CD4-positive, alpha-beta T cell treated with Interleukin-10 for 1 hour (primary cell): Measurements from ENCODE around the gene ARFIP2.

Source experiments
- DNase-seq: peaks from one replicate; pipeline ENCODE4 v3.0.0-alpha.2; 2020

The ARFIP2 gene

DNA sequence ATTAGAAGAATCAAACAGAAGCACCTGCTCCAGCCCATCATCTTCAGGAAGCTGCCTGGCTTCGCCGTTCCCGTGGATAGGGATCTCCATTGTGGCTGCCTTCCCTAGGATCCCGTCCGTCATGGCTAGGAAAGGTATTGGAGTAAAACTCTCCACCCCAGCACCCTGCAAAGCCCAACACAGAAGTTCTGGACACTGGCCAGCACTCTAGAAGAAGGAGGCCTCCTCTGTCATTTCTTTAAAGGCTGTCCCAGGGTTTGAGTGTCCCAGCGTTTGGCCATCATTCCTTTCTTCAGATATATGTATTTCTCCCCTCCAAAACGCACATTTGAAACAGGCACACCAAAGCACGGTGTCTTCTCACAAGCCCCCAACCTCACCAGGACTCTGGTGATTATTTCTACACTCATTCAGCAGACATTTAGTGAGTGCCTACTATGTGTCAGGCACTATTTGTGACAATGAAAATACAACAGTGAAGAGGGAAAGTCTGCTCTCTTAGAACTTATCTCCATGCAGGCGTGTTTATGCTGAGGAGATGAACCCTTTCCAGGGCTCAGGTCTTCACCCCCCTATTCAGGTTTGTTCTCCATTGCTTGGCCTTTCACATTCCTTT, 724 bp downstream of the ARFIP2 start:
- DNase-seq: no peak

DNA sequence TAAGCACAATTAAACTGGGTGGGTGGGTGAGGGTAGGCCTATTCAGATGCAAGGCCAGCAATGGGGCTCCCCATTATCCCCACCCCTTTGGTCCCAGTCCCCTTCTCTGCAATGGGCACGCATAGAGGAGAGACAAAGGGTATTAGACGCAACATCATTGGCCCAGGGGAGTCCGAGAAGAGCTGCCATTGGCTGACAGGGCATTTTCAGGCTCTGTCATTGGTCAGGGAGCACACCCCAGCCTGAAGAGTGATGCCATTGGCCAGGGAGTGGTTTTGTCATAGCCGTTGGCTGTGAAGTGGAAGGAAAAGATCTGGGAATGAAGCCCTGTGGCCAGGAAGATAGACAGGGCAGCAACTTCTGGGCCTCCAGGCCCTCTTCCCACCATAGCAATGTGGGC, 4.6 kb downstream of the ARFIP2 start:
- no peak for DNase-seq

DNA sequence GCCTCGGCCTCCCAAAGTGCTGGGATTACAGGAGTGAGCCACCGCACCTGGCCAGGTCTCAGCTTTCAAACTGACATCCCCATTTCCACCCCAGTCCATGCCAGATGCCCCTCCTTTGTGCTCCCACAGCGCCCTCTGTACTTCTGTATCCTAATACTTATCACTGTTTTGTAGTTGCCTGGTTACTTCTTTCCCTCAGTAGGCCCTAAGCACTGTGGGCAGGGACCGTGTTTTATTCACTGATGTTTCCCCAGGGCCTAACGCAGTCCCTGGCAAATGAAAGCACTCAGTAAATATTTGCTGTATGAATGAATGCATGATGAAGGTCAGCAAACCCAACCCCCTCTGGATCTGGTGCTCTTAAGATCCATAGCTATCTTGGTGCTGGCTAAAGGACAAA, 5.2 kb downstream of the ARFIP2 start:
- DNase-seq: no peak

DNA sequence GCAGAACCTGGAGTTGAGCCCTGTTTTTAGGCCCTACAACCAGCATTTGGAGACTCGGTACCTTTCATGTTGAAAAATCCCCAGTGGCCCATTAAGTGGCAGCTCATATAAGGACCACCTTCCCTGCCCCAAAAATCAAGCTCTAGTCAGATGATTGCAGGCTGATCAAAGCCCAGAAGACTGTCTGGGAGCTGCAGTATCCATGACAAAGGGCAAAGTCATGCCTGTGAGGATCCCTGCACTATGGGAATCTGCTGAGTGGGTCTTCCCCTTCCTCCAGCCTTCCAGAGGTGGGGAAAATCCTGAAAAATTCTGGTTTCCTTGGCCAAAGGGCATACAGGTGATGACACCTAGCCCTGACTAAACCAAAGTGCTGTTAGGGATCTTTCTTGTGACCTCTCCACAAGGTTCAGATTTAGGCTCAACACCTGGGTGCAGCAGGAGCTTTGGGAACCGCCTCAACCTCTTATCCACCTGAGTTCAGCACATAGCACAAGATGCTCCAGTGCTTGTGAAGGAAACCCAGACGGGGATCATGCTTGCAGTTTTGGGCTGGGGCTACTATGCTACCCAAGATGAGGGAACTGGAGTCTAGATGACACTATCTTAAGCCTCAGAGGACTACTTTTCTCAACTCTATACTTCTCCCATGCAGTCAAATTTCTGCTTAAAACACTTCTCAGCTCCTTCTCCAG, 6.2 kb downstream of the ARFIP2 start:
- no peak for DNase-seq

DNA sequence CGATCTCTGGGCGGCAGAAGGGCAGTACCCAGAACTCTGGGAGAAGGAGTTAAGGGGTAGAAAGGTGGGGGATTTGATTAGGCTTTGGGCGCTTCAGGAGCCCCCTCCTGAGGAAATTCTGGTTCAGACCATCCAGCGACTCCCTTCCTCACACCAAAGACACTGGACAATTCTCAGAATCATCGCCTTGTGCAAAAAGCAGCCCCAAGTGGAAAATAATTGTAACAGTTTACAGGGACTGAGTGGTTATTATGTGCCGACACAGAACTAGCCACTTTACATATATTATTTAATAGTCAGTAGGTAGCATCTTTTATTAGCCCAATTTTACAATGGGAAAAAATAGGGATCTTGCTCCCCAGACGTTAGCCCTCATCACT, 6.7 kb downstream of the ARFIP2 start:
- DNase-seq: no peak

DNA sequence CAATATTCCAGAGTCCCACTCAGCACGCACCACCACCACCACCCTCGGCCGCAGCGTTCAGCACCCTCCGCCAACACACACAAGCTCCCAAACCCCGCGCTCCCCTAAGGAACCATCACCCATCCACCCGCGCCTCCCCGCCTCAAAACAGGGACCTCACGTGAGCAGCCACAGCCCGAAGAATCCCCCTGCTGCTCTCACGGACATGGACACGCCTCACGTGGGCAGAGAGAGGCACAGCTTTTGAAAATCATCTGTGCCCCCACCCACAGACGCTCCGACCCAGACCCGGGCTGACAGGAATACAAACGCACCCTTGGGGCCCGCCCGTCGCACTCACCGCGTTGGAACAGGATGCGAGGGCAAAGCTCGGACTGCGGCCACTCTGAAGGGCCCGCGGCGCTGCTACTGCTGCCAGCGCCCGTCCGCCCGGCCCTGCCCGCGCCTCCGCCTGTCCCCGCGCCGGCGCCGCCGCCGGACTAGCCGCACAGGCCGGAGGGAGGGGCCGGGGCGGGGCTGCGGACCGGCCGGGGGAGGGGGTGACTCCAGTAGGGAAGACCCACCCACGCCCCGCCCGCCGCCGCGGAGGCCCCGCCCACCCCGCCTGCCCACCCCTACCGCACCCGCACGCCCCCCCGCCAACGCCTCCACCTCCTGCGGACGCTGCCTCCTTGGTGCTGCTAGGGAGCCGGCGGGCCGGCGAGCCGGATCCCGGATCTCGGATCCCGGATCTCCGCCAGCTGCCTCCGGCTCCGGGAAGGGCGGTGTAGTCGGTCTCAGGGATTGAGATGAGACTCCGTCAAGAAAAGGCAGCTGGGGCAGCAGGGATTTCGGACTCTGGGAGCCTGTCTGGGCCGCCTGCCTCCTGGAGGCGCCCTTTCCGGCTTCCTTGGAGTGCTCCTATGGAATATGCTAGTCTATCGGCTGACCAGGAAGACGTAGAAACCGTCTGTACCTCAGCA, 7.4 kb downstream of the ARFIP2 start, which contains the start of gene TRIM3:
Gene TRIM3, minus strand, starts transcription at position 491 of the 962 bp plus-strand sequence. CDS start 8,246 bp downstream, outside the sequence.
- DNase-seq: peak; percentile 81

DNA sequence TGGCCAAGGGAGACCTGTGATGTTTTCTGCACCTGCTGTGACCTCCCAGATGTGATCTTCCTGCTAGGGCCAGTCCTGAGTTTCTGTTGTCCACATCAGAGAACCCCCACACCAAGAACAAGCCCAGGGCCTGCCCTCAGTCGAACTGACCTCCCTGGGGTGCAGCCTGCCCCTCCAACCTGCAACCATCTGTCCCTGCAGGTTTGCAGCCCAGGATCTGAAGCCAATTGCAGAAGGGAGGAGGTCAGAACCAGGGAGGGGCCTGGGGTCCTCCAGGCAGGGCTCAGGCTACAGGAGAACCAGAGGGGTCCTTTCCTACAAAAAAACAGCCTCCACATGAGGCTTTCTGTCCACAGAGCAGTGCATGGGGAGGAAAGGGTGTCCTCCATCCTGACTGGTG, 8.2 kb downstream of the ARFIP2 start:
- no peak for DNase-seq

DNA sequence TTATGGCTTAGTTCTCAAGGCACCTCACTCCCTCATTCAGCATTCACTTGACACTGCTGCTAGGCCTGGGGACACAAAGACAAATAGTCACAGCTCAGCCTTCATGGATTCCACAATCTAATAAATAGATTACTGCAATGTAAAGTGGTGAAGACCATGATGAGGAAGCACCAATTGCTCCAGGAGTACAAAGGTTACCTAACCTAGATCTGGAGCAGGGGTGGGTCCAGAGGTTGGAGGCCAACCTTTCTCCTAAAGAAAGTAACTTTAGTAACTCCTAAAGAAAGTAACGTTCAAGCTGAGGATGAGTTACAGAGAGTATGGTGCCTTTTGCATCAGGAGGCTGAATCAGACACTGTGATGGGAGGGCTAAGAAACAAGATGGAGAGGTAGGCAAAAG, 11.5 kb downstream of the ARFIP2 start:
- DNase-seq: no peak

DNA sequence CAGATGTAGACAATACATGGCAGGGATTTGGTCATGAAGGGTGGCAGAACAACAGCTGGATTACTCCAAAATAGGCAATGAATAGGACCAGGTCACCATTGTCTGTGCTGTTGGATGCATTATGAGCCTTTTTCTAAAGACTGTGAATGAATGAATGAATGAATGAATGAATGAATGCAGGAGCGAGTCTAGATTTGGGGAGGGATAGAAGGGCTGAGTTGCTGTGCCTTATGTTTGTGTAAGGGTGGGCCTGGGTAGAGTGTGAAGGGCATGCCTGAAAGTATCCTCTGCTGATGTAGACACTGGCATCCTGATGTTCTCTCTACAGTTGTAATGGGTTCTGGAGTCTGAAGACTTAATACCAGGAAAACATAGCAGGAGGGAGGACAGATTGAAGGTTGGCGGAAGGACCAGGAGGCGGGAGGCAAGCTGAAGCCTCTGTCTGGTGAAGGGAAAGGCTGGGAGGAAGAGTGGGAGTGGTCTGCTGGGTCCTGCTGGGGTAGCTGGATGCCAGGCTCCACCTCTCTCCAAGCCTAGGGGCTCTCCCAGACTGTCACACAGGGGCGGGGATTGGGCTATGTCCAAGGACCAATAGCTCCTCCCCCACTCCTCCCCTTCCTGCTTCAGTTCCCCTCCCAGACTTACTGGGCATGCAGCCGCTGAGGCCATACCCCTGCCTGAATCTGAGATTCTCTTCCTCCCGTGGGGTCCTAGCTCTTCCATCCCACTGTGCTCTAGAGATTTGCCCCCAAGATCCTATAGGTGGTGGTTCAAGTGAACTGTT, 12.2 kb downstream of the ARFIP2 start:
- no peak for DNase-seq

DNA sequence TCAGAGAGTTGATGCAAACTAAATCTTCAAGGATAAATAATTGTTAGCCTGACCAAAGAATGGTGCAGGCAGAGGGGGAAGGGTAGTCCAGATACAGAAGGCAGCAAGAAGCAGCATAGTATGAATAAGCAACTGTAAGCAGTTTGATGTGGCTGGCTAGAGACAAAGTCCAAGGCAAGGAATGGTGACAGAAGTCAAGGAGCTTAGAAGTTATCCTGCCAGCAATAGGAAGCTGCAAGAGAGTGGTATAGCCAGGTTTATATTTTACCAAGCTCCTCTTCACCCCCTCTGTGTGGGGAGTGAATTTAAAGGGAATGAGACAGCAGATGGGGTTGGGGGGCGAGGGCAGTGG, 22.1 kb downstream of the ARFIP2 start:
- DNase-seq: no peak

DNA sequence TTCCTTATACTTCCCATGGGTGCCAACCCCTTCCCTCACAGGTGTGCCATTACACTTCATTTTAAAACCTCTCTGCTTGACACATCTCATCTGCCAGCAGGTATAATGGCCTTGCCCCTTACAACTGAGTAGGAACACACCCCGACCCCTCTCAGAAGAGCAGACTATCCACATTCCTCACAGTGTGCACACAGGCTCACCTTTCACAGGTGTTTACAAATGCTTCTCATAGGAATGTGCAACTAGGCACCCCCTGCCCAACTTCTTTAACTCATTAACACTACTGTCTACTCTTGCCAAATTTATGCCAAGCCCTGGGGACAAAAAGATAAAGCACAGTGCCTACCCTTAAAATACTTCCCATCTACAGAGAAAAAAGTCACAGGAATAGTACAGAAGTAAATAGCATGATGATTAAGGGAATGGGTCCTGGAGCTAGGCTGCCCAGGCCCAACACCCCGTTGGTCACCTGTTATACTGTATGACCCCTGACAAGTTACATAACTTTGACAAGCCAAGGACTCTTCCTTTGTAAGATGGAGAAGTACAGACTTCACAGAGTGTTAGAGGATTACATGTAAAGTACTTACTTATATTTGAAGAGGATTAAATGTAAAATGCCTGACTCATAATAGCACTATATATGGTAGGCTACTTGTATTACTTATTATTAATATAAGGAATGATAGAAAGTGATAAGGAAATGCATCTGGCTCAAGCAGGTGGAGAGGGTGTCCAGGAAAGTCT, 22.6 kb downstream of the ARFIP2 start:
- DNase-seq: no peak

DNA sequence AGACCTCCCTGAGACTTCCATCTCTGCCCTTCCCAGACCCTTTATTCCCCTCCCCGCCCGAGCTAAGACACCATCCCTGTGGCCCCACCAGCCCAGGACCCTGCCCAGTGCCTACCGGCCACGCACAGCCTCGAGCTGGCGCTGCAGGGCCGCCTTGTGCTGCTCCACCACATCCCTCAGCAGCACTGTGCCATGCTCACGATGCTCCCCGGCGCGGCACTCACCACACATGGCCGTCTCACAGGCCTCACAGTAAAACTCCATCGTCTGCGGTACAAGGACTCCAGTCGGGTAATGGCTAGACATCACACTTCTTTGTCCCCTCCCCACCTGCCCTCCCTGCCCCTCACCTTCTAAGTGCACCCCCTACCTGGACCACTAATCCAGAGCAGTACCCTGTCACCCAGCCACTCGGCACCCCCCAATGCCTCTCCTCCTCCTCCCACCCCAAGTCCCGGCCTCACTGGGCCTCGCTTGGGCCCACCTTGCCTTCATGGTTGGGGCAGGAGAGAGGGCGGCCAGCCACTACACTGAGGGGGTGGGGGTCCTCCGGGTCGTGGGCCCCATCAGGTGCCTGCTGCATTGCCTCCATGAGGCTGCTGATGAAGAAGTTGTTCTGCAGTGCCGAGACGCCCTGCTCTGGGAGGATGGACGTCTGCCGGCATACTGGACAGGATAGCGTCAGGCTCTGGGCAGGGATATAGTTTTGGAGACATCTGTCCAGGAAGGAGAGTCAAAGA, 23.4 kb downstream of the ARFIP2 start:
- no peak for DNase-seq

DNA sequence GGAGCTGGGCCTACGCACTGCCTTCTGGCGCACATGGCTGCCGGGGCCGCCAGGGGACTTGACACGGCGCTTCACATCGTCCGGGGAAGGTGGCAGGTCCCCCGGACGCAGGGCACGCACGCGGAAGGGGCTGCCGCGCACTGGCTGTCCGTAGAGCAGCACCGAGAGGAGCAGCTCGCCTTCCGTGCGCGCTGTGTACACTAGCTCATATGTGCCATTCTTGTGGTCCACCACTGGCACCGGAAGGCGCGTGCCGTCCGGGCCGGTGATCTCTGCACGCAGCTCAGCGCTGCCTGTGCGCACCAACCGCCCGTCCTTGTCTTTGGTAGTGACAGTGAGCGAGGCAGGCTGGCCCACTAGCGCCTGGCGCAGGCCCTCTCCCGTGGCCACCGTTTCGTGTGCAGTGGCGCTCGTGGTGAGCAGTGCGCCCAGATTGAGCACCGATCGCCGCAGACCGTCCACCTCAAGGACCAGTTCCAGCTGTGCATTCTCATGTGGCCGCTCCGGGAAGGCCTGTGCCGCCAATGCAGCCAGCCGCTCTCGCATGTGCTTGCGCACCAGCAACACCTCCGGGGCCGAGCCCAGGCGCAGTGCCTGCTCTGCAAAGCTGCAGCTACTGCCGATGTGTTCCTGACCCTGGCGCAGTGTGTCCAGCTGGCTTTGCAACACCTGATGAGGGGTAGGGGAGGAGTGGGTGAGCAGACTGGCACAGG, 24.6 kb downstream of the ARFIP2 start:
- DNase-seq: no peak

DNA sequence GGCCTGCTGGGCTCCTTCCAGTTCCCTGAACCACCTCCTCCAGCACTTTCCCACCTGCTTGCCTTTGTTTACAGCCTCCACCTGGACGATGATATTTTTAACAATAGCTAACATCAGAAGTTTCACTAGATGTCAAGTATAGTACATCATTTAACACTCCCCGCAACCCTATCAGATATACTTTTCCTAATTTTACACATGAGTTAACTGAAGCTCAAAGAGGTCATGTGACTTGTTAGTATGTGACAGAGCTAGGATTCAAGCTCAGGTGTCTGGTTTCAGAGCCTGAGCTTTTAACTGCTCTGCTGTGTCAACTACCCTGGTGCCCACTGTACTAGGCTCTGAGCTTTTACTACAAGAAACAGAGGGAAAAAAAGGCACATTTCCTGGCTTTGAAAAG, 26.1 kb downstream of the ARFIP2 start:
- no peak for DNase-seq

DNA sequence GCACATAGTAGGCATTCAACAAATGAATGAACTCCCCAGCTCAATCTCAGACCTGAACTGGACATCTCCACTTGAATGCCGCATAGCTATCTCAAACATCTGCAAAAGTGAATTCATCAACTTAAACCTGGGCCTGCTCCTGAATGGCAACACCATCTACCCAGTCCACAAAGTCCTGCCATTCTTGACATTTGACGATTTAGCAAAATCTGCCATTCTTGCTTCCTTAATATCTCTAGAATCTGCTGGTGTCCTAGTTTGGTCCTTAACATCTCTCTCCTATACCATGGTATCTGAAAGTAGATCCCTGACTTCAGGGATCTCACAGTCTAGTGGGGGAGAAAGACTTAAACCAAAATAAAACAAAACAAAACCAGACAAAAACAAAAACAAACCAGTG, 28.0 kb downstream of the ARFIP2 start:
- DNase-seq: no peak

DNA sequence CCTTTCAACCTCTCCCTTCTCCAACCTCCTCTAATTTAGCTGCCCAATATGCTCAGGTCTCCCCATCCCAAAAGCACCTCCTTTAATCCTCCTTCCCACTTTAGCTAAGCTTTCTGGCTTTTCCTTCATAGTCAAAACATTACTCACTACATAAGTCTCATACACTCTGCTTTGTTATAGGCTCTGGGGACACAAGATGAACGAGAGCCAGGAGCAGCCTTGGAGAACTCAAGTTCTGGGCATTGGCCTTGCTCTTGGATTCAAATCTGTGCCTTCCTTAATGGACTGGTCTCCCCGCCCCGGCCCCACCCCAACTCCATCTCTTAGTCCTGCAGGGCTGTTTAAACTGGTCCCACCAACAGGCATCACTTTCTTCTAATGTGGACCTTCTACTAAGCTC, 28.9 kb downstream of the ARFIP2 start:
- DNase-seq: no peak

DNA sequence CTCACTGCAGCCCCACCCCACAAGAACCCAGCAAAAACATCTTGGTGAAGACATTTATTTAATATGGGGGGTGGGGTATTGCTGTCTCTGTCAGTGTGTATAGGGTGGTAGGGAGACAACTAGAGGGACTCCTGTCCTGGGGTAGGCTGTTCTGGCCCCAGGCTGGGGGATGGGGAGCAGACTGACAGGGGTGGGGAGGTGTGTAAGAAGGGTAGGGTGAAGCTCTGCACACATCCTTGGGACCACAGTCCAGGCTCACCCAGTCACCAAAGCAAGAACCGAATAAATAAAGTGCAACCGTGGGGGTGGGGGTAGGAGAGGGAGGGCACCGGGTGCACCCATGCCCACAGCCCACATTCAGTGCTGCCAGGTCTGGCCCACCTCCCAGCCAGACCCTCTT, 32.6 kb downstream of the ARFIP2 start:
- DNase-seq: no peak

DNA sequence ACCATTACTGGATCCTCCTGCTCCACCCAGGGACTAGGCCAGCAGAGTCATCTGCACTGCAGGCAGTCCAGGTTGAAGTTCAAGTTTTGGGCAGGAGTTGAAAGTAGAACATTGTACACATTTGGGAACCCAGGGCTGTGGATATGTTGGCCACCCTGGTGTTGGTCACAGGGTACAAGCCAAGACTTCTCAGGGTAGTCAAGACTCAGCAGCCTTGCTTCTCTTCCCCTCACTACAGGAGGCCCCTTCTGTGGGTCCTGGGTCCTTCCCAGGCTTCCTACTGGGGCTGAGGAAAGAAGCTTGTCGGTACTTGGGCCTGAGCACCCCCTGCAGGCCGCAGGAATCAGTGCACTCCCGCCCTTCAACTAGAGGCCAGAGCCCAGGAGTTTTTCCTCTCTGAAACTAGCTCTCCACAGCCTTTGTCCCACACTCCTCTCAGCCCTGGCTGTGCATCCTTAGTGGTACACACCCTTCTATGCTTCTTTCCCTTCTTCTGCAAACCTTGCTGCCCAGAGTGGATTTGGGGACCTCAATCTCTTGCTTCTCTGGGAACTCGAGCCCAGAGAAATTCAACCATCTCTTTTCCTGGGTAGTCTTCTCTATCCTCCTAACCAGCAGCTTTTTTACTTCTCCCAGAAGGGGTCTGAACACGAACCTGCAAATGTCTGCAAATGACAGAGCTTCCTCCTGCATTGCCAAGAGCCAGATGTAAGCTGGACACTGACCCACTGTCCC, 37.7 kb downstream of the ARFIP2 start:
- DNase-seq: peak; percentile 64

DNA sequence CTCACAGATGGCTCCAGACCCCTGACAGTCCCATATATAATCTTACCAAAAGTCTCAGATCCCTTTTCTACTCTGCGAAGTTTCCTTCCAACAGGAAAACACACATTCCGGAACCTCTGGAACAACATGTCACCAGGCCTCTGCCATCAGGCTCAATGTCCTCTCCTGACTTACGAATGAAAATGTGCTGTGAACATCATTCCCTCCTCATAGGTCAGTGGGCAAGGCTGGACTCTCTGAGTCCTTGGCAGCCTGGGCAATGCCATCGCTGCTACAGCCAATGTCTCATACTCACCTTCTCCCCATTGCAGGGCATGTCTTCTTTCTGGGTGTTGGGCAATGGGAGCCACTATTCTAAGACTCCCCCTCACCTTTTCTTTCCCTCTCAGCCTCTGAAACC, 38.7 kb downstream of the ARFIP2 start:
- no peak for DNase-seq

DNA sequence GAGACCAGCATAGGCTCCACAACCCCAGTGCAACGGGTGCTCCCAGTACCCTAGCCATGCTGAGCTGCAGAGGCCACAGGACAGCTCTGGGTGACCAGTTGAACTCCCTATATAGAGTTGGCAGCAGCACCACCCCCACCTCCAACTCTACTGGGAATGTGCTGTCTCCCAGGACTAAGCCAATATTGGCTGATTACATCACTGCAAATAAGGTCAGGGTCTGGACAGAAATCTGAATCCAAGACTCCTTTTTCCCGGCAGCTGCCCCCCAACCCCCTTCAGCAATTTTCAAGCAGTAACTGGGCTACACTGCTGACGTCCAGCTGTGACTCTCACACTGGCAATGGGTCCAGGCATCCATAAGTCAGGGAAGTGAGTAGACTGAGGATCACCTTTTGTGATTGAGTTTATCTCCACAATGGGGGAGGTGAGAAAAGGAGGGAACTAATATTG, 40.2 kb downstream of the ARFIP2 start, which contains the start of gene HPX:
Gene HPX, minus strand, starts transcription at position 82 of the 453 bp plus-strand sequence. Its CDS starts 24 bp downstream, at position 58.
- no peak for DNase-seq
